ENCODE results near the gene AMPD3. TPM values are rescaled to one million over a fixed set of nuclear protein-coding genes. Genes with fewer than 3 reads are reported as not detected.
"Not testable (repeated sequence)": the region's sequence is repeated elsewhere in the genome, so short reads cannot be mapped to it uniquely, and the experiment has no call there.

Gene AMPD3
- total RNA-seq, 1 experiment from 2014 or later: 0.19 TPM

GRCh38 chr11:10436224-10436623 is 18.8 kb upstream of the AMPD3 start:
- BruUV-seq (replicated peaks): no TSS peak
- Histone ChIP-seq H3K27ac (ENCODE audit: low read depth, low read length, poor library complexity, severe bottlenecking) (no peak overlapping the region), H3K4me3 (ENCODE audit: low read depth, low read length, poor library complexity, severe bottlenecking) (no peak overlapping the region), H3K27me3 (replicated peaks; ENCODE audit: insufficient read depth, low read depth, low read length, poor library complexity) (no peaks in the 10 kb centered on the region), H3K4me1 (ENCODE audit: insufficient read depth, low read length, poor library complexity, severe bottlenecking) (no peaks in the 10 kb centered on the region), H3K9me3 (ENCODE audit: low read depth, low read length, poor library complexity, severe bottlenecking) (no peaks in the 10 kb centered on the region), H3K36me3 (ENCODE audit: insufficient read depth, low read length, poor library complexity, severe bottlenecking) (no peaks in the 10 kb centered on the region)
- intact Hi-C loops (cut with micrococcal nuclease; ENCODE audit: unreplicated experiment): no loop called here
- DNase-seq (ENCODE audit: low spot score): no peak
- CTCF ChIA-PET: no interaction called here
- TF ChIP-seq EZH2 (IDR thresholded peaks at IDR 0.05; ENCODE audit: borderline replicate concordance, low read depth, low read length, poor library complexity, severe bottlenecking) (no peak), CTCF (conservative IDR thresholded peaks at IDR 0.05; ENCODE audit: low read depth, low read length) (no peak)
- POLR2A ChIA-PET (ENCODE audit: low non-redundant PET): no interaction called here

- CTCF ChIA-PET; H3K4me1 ChIP-seq (ENCODE audit: insufficient read depth, low read length, poor library complexity, severe bottlenecking); H3K9me3 ChIP-seq (ENCODE audit: low read depth, low read length, poor library complexity, severe bottlenecking); H3K27ac ChIP-seq (ENCODE audit: low read depth, low read length, poor library complexity, severe bottlenecking); H3K36me3 ChIP-seq (ENCODE audit: insufficient read depth, low read length, poor library complexity, severe bottlenecking); DNase-seq (ENCODE audit: low spot score); H3K27me3 ChIP-seq (replicated peaks; ENCODE audit: insufficient read depth, low read depth, low read length, poor library complexity); POLR2A ChIA-PET (ENCODE audit: low non-redundant PET); BruUV-seq (replicated peaks); H3K4me3 ChIP-seq (ENCODE audit: low read depth, low read length, poor library complexity, severe bottlenecking); intact Hi-C loops (cut with micrococcal nuclease; ENCODE audit: unreplicated experiment): not testable (repeated sequence)
Measured at GRCh38 chr11:10436683-10437082, 18.4 kb upstream of the AMPD3 start.

GRCh38 chr11:10438458-10438857 is 16.6 kb upstream of the AMPD3 start:
- BruUV-seq (replicated peaks): no TSS peak
- TF ChIP-seq CTCF (conservative IDR thresholded peaks at IDR 0.05; ENCODE audit: low read depth, low read length) (no peak), EZH2 (IDR thresholded peaks at IDR 0.05; ENCODE audit: borderline replicate concordance, low read depth, low read length, poor library complexity, severe bottlenecking) (no peak)
- POLR2A ChIA-PET (ENCODE audit: low non-redundant PET): no interaction called here
- intact Hi-C loops (cut with micrococcal nuclease; ENCODE audit: unreplicated experiment): no loop called here
- no peaks in the 10 kb centered on the region for H3K36me3 ChIP-seq (ENCODE audit: insufficient read depth, low read length, poor library complexity, severe bottlenecking)
- H3K27ac ChIP-seq (ENCODE audit: low read depth, low read length, poor library complexity, severe bottlenecking): no peak overlapping the region
- no peaks in the 10 kb centered on the region for H3K4me1 ChIP-seq (ENCODE audit: insufficient read depth, low read length, poor library complexity, severe bottlenecking)
- CTCF ChIA-PET: no interaction called here
- H3K9me3 ChIP-seq (ENCODE audit: low read depth, low read length, poor library complexity, severe bottlenecking): no peaks in the 10 kb centered on the region
- H3K4me3 ChIP-seq (ENCODE audit: low read depth, low read length, poor library complexity, severe bottlenecking): no peak overlapping the region
- no peaks in the 10 kb centered on the region for H3K27me3 ChIP-seq (replicated peaks; ENCODE audit: insufficient read depth, low read depth, low read length, poor library complexity)
- no peak for DNase-seq (ENCODE audit: low spot score)

- TF ChIP-seq EZH2 (IDR thresholded peaks at IDR 0.05; ENCODE audit: borderline replicate concordance, low read depth, low read length, poor library complexity, severe bottlenecking) (no peak), CTCF (conservative IDR thresholded peaks at IDR 0.05; ENCODE audit: low read depth, low read length) (no peak)
- Histone ChIP-seq H3K27me3 (replicated peaks; ENCODE audit: insufficient read depth, low read depth, low read length, poor library complexity) (no peaks in the 10 kb centered on the region), H3K36me3 (ENCODE audit: insufficient read depth, low read length, poor library complexity, severe bottlenecking) (no peaks in the 10 kb centered on the region), H3K4me3 (ENCODE audit: low read depth, low read length, poor library complexity, severe bottlenecking) (no peak overlapping the region), H3K27ac (ENCODE audit: low read depth, low read length, poor library complexity, severe bottlenecking) (no peak overlapping the region), H3K4me1 (ENCODE audit: insufficient read depth, low read length, poor library complexity, severe bottlenecking) (no peaks in the 10 kb centered on the region), H3K9me3 (ENCODE audit: low read depth, low read length, poor library complexity, severe bottlenecking) (no peaks in the 10 kb centered on the region)
- intact Hi-C loops (cut with micrococcal nuclease; ENCODE audit: unreplicated experiment): no loop called here
- CTCF ChIA-PET: no interaction called here
- BruUV-seq (replicated peaks): no TSS peak
- POLR2A ChIA-PET (ENCODE audit: low non-redundant PET): no interaction called here
- no peak for DNase-seq (ENCODE audit: low spot score)
Measured at GRCh38 chr11:10439351-10439750, 15.7 kb upstream of the AMPD3 start.
